Peyer's patch (tissue), 4 donors: ENCODE data around the gene ABCF1.

Experiments used
- POLR2A ChIP-seq, 2 donors: fragments of 450-650 bp; IDR thresholded peaks; one replicate each; pipeline ENCODE4 v1.5.1; 2017; ENCODE audit warnings: antibody characterized with exemption in 2 of 2, mild to moderate bottlenecking in 2 of 2, moderate library complexity in 2 of 2
- TF ChIP-seq, protein P1 (sequence below), 6 experiments: fragments of 450-650 bp in 4 of 6; fragments of 200-600 bp in 2 of 6; sonication (generic) in 1 of 6; IDR thresholded peaks; one replicate each; pipeline ENCODE4 v1.5.1; 2017 to 2019; ENCODE audit warnings: antibody characterized with exemption in 6 of 6, mild to moderate bottlenecking in 3 of 6, moderate library complexity in 1 of 6

DNA sequence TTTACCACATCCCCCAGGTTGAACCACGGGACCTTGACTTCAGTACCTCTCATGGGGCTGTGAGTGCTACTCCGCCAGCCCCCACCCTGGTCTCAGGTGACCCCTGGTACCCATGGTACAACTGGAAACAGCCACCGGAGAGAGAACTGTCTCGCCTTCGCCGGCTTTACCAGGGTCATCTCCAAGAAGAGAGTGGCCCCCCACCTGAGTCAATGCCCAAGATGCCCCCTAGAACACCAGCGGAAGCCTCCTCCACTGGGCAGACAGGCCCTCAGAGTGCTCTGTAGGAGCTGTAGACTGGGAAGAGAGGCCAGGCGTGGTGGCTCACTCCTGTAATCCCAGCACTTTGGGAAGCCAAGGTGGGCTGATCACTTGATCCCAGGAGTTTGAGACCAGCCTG, 54.3 kb downstream of the ABCF1 start:
- TF ChIP-seq POLR2A (IDR thresholded peaks at IDR 0.05): no peak
- TF ChIP-seq, protein P1, sequence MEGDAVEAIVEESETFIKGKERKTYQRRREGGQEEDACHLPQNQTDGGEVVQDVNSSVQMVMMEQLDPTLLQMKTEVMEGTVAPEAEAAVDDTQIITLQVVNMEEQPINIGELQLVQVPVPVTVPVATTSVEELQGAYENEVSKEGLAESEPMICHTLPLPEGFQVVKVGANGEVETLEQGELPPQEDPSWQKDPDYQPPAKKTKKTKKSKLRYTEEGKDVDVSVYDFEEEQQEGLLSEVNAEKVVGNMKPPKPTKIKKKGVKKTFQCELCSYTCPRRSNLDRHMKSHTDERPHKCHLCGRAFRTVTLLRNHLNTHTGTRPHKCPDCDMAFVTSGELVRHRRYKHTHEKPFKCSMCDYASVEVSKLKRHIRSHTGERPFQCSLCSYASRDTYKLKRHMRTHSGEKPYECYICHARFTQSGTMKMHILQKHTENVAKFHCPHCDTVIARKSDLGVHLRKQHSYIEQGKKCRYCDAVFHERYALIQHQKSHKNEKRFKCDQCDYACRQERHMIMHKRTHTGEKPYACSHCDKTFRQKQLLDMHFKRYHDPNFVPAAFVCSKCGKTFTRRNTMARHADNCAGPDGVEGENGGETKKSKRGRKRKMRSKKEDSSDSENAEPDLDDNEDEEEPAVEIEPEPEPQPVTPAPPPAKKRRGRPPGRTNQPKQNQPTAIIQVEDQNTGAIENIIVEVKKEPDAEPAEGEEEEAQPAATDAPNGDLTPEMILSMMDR (IDR thresholded peaks at IDR 0.05): no peak
